GM04504 (cell line): ENCODE data around the gene NT5C1A.

Source experiments
- DNase-seq: peaks from one replicate; pipeline ENCODE4 v3.0.0-alpha.2; 2012; ENCODE audit warnings: low read depth

NT5C1A gene

GRCh38 chr1:39689635-39690034 is 17.7 kb upstream of the NT5C1A start:
- no peak for DNase-seq

DNA sequence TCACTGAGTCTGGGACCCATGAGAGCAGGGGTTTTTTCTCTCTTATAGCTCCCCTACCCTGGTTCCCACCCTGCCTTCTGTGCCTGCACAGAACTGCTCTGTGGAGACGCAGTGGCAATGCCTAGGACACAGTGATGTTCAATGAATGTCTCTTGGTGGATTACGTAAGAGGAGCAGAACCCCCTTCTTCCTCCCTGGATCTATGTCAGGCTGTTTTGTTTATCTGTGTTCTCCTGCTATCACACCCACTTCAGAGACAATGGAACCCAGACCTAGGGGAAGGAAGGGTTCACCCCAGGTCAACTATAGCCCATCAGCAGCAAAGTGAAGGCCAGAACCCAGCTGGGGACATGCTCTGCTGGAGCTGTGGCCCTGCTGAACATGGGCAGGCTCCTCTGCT is 17.3 kb upstream of the NT5C1A start:
- DNase-seq = no peak

- no peak for DNase-seq
These were observed 16.8 kb upstream of the NT5C1A start for GRCh38 chr1:39688706-39689105.

DNA sequence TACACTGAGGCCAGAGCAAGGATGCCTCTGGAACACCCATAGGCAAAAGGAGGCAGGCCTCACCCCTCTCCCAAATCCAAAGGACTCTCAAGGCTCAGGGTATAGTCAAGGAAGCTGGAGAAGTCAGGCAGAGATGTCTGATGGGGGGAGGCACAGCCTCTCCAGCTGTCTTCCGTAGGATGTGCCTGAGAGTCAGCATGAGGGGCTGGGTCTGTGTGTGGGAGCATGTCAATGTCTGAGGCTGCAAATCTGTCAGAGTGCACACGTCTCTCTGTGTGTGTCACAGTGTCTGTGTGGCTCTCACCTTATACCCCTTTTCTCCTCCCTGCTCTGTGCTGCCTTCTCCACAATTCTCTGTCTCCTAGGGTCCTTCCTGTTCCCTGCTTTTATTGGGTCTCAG is 15.3 kb upstream of the NT5C1A start:
- DNase-seq = no peak

DNA sequence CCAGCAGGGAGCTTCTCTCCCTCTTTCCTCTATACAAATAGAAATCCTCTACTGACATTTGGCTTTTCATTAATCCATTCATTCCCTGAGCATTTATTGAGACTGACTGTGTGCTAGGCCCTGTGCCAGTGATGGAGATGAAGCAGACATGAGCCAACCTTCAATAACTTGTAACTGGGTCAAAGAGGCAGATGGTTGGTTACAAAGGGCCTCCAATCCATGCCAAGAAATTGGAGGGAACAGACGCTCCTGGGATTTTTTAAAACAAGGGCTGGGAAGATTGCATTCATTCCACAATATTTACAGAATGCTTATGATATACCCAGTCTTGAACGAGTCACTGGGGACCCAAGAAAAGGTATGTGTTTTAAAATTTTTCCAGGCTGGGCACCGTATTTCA is 13.2 kb upstream of the NT5C1A start:
- DNase-seq = no peak

DNA sequence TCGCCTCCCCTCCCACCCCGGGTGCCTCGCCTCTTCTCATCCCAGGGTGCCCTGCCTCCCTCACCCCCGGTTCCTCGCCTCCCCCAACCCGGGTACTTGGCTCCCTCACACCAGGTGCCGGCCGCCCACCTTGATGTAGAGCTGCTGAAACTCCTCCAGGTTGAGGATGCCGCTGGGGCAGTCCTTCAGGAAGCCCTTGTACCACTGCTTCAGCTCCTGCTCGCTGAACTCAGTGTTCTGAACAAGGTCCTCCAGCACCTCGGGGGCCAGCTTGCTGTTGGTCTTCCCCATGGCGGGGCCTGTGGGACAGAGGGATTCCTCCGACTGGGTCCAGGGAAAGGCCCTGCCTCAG is 12.4 kb upstream of the NT5C1A start:
- DNase-seq = no peak

- no peak for DNase-seq
These were observed 11.8 kb upstream of the NT5C1A start for GRCh38 chr1:39683591-39684312.

DNA sequence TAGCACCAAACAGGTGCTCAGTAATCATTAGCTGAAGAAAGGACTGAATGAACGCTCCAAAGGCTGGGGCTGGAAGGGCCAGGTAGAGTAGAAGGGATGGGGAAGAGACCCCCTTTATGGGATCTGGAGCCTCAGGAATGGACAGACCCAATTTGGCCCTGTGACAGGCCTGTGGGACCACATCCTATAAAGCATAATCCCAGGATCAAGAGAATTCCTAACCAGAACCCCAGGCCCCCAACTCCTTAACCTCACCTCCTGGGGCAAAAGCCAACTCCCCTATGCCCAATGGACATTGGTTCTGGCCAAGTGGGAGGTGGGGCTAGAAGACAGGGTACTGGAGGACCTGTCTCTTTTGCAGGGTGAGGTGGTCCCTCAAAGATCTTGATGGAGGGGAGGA is 10.1 kb upstream of the NT5C1A start:
- no peak for DNase-seq

DNA sequence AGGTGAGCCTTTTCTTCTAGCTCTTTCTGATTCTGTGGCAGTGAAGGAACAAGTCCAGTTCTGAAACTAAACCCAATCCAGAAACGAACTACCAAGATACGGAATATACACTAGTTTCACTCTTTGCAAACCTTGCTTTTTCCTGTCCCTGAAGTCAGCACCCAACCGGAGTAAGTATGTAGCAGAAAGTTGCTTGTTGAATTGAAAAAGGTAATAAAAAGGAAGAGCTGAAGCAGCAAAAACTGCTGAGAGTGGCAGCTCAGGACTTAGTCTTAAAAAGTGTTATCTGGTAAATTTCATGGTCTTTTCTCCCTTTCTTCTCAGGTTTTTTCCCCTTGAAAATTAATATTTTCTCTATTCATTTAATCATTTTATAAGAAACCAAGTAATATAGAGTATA is 9.4 kb upstream of the NT5C1A start:
- no peak for DNase-seq

DNA sequence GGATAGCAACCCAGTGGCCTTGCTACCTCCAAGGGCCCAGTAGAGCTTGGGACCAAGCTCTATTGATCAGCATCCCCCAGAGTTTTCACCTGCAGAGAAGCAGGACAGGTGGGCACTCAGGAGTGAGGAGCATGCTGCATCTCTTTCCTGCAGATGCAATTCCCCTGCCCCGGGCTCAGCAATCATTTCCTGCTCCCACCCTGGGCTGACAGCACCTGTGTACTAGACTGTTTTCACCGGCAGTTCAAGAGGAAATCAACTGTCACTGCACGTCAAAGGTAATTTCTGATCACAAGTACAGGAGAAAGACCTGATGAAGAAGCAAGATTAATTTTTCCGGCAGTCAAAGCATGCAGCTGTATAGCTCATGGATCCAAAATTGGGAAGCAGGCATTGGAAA is 8.8 kb upstream of the NT5C1A start:
- no peak for DNase-seq

GRCh38 chr1:39679821-39680220 is 7.9 kb upstream of the NT5C1A start:
- no peak for DNase-seq

GRCh38 chr1:39678889-39679288 is 7.0 kb upstream of the NT5C1A start:
- no peak for DNase-seq

DNA sequence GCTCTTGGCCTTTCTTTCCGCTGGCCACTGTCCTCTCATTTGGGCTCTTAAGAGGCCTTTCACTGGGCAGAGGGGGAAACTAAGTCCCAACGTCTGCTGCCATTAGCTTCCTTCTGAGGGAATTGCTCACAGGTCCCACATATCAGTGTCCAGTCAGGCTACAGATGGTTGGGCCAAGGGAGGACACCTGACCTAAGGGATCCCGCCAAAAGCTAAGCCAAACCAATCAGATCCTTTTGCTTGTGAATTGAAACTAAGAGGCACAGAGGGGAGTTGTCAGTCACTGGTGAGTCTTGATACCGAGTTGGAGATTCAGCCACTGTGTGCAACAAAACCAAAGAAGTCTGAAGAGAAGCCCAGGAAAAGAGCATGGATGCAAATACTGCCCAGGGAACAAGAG is 5.7 kb upstream of the NT5C1A start:
- DNase-seq = no peak

- DNase-seq = no peak
These were observed 5.1 kb upstream of the NT5C1A start for GRCh38 chr1:39676948-39677548.

GRCh38 chr1:39675220-39675619 is 3.3 kb upstream of the NT5C1A start:
- no peak for DNase-seq

GRCh38 chr1:39673215-39673614 is 1.3 kb upstream of the NT5C1A start:
- DNase-seq = no peak

DNA sequence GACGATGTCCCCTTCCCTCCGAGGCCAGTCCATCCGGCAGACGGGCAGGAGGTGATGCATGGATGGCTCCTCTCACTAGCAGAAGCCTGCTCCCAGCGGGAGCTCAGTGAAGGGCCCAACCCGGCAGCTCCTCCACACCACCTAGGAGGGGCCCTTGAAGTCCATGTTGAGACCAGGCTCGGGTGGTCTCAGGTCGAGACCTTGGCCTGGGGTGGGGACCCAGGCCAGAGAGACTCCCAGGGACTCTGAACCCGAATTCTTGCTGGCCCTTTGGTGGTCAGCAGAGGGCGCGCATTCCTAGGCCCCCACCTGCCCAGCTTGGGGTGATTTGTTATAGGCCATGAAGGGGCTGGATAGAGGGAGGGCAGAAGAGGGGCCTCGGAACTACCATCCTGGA is 642 bp upstream of the NT5C1A start:
- no peak for DNase-seq

DNA sequence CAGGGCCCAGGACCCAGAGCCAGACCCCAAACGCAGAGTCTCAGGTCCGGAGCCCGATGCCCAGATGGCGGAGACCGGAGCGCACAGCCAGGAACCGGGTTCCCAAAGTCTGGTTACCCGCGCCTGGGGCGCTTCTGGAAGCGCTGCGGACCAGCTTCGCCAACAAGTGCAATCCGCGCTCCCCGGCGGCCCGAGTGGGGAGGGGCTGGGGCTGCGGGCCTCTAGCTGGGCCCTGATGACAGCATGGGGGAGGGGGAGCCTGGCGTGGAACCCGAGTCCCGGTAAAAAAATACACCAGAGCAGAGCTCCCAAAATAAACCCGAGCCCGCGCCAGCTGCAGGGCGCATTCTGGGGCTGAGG is 494 bp downstream of the NT5C1A start:
- DNase-seq = no peak

GRCh38 chr1:39670689-39671088 is 1.2 kb downstream of the NT5C1A start:
- no peak for DNase-seq

- no peak for DNase-seq
These were observed 3.0 kb downstream of the NT5C1A start for GRCh38 chr1:39668894-39669293.

GRCh38 chr1:39668111-39668510 is 3.8 kb downstream of the NT5C1A start:
- DNase-seq = no peak

DNA sequence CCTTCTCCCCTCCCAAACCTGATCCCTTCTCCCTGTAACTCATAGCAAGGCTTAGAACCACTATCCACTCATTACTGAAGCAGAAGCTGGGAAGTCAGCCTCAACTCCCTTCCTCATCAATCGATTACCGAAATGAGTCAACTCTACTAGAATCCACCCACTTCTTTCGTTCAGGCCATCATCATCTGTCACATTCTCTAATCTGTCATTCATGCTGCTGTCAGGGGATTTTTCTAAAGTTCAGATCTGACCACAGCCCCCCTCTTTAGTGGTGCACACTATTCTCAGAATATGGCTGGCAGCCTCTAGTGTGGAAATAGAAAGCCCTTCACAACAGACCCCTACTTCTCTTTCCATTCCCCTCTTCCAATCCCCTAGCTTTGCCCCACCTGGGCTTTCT is 5.1 kb downstream of the NT5C1A start:
- no peak for DNase-seq

DNA sequence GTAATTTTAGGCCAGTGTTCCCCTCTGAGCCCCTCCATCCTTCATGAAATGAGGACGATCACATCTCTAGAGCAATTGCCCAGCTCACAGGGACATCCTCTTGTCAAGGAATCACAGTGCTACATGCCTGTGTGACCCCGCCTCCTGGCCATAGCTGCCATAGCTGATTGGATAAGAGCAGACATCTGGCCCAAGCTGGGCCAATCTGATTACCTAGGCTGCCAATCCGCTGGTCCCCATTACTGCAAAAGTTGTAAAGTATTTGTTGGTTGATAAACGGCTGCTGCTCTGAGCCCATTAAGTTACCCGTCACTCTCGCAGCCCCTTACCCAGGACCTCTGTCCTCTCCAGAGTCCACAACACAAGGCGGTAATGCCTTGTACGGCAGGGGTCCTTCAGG is 8.3 kb downstream of the NT5C1A start:
- no peak for DNase-seq

- no peak for DNase-seq
These were observed 9.0 kb downstream of the NT5C1A start for GRCh38 chr1:39662861-39663260.
